Epidermal melanocyte (primary cell): Measurements from ENCODE around the gene DCDC2C.

Experiments used
- DNase-seq: peaks from one replicate; pipeline ENCODE4 v3.0.0; 2011; ENCODE audit warnings: low spot score; ENCODE audit not compliant: insufficient read length

The DCDC2C gene

GRCh38 chr2:3708576-3708975 is 5.2 kb downstream of the DCDC2C start:
- DNase-seq: no peak

GRCh38 chr2:3709225-3709624 is 5.8 kb downstream of the DCDC2C start:
- DNase-seq: no peak

GRCh38 chr2:3712424-3712823 is 9.0 kb downstream of the DCDC2C start:
- no peak for DNase-seq

- DNase-seq: no peak
Measured at GRCh38 chr2:3712831-3713503, 9.6 kb downstream of the DCDC2C start.

GRCh38 chr2:3718679-3719078 is 15.3 kb downstream of the DCDC2C start:
- no peak for DNase-seq

- DNase-seq: no peak
Measured at GRCh38 chr2:3725002-3725401, 21.6 kb downstream of the DCDC2C start.

- DNase-seq: no peak
Measured at GRCh38 chr2:3725458-3726250, 22.3 kb downstream of the DCDC2C start.

- no peak for DNase-seq
Measured at GRCh38 chr2:3726511-3726910, 23.1 kb downstream of the DCDC2C start.

GRCh38 chr2:3727397-3728045 is 24.1 kb downstream of the DCDC2C start:
- no peak for DNase-seq

GRCh38 chr2:3728104-3729054 is 25.0 kb downstream of the DCDC2C start:
- peak; percentile 57 for DNase-seq

- no peak for DNase-seq
Measured at GRCh38 chr2:3729055-3729448, 25.7 kb downstream of the DCDC2C start.

- DNase-seq: no peak
Measured at GRCh38 chr2:3729786-3730185, 26.4 kb downstream of the DCDC2C start.

GRCh38 chr2:3730646-3731045 is 27.3 kb downstream of the DCDC2C start:
- no peak for DNase-seq

- no peak for DNase-seq
Measured at GRCh38 chr2:3731829-3732228, 28.5 kb downstream of the DCDC2C start.

- DNase-seq: no peak
Measured at GRCh38 chr2:3736112-3736511, 32.7 kb downstream of the DCDC2C start.

- no peak for DNase-seq
Measured at GRCh38 chr2:3737128-3737527, 33.8 kb downstream of the DCDC2C start.

- DNase-seq: no peak
Measured at GRCh38 chr2:3738454-3738853, 35.1 kb downstream of the DCDC2C start.

GRCh38 chr2:3739313-3739712 is 35.9 kb downstream of the DCDC2C start:
- no peak for DNase-seq

- no peak for DNase-seq
Measured at GRCh38 chr2:3741396-3741795, 38.0 kb downstream of the DCDC2C start.

- no peak for DNase-seq
Measured at GRCh38 chr2:3741867-3742602, 38.7 kb downstream of the DCDC2C start.
